HG03045 (cell line): Measurements from ENCODE around the gene AARSD1.
A peak's percentile ranks its signal among the peaks of the same experiment; 100 is the strongest.
"Not testable (repeated sequence)": the region's sequence is repeated elsewhere in the genome, so short reads cannot be mapped to it uniquely, and the experiment has no call there.

ENCODE experiments used
- ATAC-seq: cut with Tn5 transposase; IDR thresholded peaks from one replicate; pipeline ENCODE4 v1.9.1; 2021; ENCODE audit warnings: mild to moderate bottlenecking, moderate library complexity; ENCODE audit not compliant: unreplicated experiment

Gene AARSD1

DNA sequence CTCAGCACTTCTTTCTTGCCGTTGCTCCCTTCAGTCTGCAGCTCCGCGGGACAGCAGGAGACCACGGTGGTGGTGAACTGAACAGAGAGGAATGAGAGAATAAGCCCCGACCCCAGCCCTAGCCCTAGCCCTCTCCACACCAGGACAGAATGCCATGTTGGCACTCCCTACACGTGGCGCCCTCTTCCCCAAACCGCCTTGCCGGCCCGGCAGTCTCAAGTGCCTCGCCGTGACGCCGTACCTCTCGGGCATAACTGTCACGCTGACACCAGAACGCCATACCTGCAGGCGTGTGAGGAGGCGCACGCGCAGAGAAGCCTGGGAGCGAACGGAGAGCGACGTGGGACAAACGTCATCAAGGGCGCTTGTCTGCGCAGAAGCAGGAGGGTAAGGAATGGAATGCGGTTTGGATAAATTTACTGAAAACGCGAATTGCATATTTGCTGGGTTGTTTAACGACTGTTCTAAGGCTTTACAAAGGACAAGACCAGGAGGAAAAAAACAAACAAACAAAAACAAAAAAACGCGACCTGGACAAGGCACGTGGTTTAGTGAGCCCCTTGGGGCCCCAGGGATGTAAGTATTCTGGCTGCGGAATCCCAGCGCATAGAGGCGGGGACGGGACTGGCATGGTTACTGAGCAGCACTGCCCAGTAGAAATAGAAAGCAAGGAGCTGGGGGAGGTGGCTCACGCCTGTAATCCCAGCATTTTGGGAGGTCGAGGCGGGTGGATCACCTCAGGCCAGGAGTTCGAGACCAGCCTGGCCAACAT, at the start of gene AARSD1:
Gene AARSD1 (minus strand): TSS at position 294 of the 772 bp plus-strand sequence. CDS start 14 bp downstream, at position 280.
- peak; percentile 81 for ATAC-seq

DNA sequence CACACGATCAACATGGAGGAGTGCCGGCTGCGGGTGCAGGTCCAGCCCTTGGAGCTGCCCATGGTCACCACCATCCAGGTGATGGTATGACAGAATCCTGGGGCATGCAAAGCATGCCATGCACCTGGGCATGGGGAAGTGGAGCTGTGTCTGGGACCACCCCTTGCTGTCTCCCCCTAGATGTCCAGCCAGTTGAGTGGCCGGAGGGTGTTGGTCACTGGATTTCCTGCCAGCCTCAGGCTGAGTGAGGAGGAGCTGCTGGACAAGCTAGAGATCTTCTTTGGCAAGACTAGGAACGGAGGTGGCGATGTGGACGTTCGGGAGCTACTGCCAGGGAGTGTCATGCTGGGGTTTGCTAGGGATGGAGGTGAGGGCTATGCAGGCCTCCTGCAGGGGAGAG, 49.0 kb upstream of the AARSD1 start:
- ATAC-seq = no peak

DNA sequence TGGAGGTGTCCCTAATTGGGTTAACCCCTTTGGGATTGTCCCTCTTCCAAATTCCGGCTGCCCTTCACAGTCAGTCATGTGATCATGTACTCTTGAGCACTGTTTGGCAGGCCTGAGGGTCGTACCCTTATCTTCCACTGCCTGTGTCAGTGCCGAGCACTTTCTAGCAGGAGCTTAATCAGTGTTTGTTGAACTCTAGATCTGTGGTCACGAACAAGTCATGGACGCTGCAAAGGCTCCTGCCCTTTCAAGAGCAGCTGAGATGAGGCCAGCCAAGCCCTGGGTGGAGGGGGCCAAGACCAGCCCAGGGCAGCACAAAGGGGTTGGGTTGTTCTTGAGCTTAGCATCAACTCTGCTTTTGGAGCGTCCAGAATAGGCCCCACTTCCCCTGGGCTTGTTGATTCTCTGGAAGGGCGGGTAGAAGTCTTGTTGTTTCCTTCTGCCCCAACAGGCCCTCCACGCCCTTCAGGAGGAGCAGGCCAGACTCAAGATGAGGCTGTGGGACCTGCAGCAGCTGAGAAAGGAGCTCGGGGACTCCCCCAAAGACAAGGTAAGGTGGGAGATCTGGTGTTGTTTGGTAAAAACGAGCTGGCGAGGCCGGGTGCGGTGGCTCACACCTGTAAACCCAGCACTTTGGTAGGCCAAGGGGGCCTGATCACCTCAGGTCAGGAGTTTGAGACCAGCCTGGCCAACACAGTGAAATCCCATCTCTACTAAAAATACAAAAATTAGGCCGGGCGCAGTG, 47.6 kb upstream of the AARSD1 start:
- ATAC-seq = no peak

- ATAC-seq = no peak
Measured at GRCh38 chr17:43010667-43011308, 46.5 kb upstream of the AARSD1 start.

GRCh38 chr17:43006639-43007551, 42.6 kb upstream of the AARSD1 start, which contains the start of gene IFI35:
TSS of gene IFI35 (plus strand) at chr17:43006784. CDS start at chr17:43006948, 164 bp downstream.
- ATAC-seq = peak; percentile 77

DNA sequence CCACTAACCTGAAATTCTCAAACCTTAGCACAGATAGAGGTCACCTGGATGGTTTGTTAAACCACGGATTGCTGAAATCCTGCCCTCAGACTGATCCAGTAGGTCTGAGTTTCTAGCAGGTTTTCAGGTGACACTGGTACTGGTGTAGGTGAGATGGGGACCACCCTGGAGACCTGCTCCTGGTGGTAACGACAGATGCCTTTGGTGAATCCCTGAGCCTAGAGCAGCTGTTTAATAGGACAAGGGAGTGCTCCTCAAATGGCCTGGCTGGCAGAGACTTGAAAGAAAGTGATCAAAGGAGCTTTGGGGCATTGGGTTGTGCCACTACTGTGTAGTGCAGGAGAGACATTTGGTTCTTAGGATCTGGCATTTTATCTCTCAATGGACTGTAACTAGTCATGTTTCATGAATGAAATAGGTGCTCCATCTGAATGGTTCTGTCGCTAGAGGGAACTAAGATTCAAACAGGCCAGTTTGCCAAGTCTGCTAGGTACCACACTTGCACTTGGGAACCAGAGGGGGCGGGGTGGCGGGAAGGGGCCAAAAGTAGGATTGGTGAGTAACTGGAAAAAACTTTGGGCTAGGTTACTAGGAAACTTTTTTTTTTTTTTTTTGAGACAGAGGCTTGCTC, 39.4 kb upstream of the AARSD1 start:
- ATAC-seq = no peak

DNA sequence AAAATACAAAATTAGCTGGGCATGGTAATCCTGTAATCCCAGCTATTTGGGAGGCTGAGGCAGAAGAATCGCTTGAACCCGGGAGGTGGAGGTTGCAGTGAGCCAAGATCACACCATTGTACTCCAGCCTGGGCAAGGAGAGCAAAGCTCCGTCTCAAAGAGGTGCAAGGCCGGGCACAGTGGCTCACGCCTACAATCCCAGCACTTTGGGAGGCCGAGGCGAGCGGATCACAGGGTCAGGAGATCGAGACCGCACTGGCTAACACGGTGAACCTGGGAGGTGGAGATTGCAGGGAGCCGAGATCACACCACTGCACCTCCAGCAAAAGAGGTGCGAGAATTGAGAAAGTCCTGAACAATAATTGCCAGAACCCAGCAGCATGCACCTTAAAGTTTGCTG, 36.6 kb upstream of the AARSD1 start:
- ATAC-seq = not testable (repeated sequence)

DNA sequence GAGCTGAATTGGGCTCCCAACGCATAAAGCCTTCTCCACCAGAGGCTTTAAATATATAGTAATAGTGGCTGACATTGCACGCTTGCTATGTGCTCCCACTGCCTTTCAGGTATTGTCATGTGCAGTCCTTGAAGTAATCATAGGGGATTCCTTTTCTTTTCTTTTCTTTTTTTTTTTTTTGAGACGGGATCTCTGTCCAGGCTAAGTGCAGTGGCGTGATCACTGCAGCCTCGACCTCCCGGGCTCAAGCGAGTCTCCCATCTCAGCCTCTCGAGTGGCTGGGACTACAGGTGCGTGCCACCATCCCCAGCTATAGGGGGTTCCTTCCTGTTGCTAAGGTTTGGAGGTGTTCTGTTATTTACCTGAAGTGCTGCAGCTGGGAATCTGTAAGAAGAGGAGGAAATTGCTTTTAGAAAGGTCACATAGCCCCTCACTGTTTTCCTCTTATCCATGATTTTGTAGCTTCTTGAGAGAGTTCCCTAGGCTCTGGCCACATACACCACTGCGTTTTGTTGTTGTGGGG, 34.8 kb upstream of the AARSD1 start:
- ATAC-seq = no peak

DNA sequence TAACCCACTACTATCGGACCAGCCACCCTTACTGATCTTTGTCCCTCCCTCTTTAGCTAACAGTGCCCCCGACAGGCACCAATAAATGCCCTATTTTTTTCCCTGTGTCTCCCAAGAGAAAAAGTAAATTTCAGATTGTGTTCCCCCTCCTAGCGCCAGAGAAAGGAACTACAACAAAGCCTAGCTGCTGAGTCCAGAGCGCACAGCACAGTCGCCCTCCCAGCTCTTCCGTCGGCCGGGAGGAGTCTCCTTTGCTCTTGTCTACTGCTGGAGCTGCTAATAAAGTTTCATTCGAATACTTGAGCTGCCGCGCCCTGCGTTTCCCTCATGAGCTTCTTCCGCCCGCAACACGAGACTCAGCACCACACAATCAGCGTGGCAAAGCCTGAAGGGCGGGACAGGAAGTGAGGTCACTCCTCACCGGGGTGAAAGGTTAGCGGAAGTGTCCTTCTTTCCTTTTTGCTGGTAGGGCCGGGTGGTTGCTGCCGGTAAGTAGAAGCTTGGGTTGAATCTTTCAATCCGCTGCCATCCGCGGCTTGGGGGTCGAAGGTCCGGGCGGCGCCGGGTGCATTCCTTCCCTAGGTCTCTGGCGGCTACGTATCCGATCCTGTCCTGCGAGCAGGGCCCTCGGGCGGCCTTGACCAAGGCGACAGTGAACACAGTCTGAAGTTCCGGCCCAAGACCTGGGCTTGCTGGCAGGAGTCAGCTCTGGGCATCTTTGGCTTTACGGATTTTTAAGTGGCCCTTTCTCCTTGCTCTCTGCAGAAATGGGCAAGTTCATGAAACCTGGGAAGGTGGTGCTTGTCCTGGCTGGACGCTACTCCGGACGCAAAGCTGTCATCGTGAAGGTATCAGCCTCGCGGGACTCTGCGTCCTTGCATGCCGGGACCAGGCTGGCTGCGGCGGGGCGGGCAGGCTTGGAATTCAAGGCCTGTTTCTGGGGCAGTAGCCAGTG, 34.0 kb upstream of the AARSD1 start, which contains the start of gene RPL27:
Gene RPL27 (plus strand): TSS at position 436 of the 955 bp plus-strand sequence. CDS start 332 bp downstream, at position 768.
- ATAC-seq = peak; percentile 90

GRCh38 chr17:42997390-42997983, 33.2 kb upstream of the AARSD1 start:
- no peak for ATAC-seq

- not testable (repeated sequence) for ATAC-seq
Measured at GRCh38 chr17:42993913-42994312, 29.7 kb upstream of the AARSD1 start.

GRCh38 chr17:42992872-42993271, 28.6 kb upstream of the AARSD1 start:
- no peak for ATAC-seq

- no peak for ATAC-seq
Measured at GRCh38 chr17:42991471-42991870, 27.2 kb upstream of the AARSD1 start.

DNA sequence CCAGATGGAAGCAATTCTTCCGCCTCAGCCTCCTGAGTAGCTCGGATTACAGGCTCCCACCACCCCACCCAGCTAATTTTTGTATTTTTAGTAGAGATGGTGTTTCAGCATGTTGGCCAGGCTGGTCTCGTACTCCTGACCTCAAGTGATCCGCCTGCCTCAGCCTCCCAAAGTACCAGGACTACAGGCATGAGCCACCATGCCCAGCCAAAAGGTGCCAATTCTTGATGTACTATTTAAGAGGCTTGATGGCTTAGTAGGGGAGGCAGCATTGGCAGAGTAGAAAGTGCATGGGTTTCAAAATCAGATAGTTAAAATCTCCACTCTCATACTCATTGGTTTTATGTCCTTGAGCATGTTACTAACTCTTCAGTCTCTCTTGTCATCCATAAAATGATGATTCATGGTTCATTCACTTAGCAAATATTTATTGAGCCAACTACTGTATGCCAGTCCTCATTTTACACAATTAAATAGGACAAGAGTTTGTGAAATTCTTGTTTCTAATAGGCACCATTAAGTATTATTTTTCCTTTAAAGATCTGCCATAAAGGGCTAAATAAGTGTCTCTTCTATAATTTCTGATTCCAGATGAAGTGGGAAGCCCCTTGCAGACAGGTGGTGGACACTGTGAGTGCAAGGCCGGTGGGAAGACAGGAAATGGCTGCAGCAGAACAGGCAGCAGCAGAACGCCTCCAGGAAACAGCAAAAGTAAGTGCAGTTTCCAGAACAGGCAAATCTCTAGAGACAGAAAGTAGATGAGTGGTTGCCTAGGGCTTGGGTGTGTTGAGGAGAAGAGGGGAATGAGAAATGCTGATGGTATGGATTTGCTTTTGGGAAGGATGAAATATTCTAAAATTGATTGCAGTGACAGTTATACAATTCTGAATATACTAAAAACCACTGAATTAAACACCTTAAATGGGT, 25.7 kb upstream of the AARSD1 start:
- no peak for ATAC-seq

- ATAC-seq = no peak
Measured at GRCh38 chr17:42989141-42989540, 24.9 kb upstream of the AARSD1 start.

- ATAC-seq = no peak
Measured at GRCh38 chr17:42985225-42985624, 21.0 kb upstream of the AARSD1 start.

GRCh38 chr17:42982266-42982665, 18.0 kb upstream of the AARSD1 start:
- no peak for ATAC-seq
